Fibroblast of skin of right biceps (primary cell): ENCODE data around the gene PBX1.

ENCODE experiments used
- DNase-seq: peaks from one replicate; pipeline ENCODE4 v3.0.0-alpha.2; 2013

PBX1 gene

DNA sequence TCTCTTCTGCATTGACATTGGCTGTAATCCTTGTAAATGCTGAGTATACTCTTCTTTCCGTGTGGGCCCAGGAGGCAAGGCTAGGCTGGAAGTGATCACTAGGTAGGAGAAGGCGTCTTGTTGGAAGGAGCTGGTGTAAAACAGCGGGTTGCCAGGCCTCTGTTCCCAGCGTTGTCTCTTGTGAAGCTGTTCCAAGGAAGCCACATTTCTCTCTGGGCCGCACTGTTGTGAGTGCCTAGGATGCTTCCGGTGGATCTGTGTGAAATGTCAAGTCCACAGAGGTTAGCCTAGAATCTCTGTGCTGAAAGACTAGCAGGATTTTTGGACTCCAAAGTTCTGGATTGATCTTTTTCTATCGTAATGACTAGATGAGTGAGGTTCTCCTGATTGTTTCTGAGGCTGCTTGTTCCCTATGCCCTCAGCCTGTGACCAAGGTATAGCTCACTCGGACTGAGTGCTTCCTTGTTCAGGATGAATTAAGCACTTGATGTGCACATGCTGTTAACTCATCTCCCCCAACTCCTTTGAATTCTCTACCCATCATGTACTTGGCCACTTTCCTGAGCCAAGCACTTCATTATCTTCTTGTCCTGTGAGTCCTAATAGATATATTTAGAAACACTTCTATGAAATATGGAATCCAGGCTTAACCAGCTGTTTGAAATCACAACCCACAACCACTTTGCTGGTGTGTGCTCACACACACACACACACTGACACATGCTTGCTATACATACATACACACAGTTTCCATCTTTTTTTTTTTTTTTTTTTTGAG lies 63.3 kb downstream of the PBX1 start:
- no peak for DNase-seq

DNA sequence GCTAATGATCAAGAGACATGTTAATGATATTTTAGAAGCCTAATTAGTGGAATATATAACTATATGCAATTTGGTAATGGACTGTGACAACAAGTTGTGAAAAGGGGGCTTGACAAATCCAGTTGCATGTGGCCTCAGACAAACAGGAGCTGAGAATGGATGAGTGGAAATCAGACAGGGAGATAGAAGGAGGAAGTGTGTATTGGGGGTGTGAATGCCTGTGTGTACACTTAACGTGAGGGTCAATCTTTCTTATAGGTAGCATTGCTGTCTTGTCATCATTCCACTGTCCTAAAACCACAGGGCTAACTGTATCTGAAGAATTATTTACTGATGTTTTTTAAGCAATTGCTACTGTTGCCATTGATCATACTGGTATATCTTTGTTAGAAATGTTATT lies 64.8 kb downstream of the PBX1 start:
- no peak for DNase-seq

DNA sequence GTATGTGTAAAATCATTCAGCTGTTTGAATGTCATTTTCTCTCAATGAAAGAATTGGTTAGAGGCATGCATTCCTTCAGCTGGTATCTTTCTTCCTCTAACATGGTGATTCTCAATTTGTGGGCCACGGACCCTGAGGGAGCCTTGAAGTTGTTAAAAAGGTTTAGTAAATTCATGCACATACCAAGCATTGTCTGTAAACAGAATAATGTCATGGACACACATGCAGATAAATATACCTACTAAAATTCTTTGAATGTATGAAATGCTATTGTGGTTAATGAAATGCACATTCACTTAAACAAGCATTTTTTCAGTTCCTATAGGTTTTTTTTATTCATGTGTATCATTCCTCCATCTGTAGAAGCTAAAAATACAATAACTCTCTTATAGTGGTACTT lies 65.4 kb downstream of the PBX1 start:
- peak; percentile 58 for DNase-seq

DNA sequence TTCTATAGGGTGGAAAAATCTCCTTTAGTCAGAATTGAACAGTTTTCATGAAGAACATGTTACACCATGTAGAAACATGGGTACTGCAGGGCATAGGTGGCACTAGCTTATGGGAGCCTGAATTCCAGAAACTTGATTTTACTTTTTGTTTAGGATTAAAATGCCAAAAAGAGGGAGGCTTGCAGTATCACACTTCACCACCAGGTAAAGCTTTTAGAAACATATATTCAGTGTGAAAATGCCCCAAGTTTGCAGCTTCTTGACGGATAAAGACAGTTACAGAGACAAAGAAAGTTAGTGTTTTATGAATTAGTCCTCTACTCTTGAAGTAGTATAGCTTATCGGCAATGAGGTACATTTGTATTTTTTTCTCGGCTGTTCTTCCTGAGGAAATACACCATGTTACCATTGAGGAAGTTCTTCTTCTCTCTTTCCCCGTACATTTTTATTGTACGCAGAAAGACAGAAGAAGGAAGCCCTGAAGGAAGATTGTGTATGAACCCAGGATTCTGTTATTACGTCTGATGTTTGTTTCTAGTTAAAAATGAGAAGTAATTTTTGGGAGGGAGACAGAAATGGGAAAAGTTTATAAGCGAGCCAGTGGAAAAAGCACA lies 66.1 kb downstream of the PBX1 start:
- DNase-seq: no peak

DNA sequence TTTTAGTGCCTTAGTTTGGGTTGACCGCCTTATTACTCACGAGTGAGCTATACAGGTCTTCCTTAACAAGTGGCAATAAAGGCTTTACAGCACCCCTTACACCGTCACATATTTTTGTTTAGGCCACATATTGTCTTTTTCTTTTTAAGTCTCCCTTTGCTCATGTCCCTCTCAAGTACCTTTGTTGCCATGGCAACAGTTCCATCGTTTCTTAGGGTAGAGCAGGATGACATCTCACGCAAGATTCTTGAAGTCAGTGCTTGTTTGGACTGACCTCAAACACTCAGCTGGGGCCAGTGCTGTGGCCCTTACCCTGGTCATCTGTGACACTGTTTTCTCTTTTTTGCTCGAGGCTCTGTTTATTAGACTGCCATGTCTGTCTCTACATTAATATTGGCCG lies 69.8 kb downstream of the PBX1 start:
- no peak for DNase-seq

DNA sequence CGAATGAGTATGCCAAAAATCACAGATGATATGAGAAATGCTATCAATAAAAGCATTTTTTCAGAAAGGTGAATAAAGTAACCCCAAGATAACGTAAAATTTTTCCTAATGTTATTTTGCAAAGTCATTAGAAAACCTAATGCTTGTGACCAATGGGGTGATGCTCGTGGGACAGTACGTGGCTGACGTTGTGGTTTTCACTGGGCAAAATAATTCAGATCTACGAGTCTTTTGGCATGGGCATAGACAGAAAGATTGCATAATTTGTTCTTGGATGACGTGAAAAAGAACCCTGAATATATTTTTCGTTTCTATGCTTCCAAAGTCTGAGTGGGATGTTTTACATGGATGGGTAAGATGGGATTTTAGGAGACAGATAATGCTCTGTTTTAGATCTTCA lies 71.0 kb downstream of the PBX1 start:
- no peak for DNase-seq

DNA sequence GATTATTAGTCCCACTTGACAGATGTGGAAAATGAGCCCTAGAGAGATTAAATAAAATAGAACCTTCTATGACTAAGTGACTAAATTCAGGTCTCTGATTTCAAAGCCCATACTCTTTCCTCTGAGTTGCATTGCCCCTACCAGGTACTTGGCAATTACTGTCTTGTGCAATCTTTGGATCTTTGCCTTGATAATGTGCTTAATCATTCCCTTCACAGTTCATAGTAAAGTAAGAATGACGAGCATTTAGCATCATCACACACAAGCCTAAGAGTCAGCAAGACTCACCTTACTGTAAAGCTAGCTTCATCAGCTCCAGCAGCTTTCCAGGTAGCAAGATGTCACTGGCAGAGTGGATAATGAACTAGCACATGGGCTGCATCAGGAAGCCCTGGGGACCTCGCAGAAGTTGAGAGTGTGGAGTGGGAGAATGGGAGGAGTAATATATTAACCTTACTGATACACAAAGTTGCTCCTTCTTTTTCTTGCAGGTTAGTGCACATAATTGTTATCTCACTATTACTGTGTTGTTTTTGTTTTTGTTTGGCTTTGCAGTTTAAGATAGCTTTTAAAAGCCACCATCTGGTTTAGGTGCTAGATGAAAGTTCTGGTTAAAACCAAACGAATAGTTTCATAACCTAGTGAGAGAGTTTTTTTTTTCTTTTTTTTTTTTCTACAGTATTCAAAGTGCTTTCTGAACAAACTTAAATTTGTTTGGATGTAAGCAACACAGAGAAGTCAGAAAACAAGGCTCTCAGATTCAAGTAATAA lies 71.8 kb downstream of the PBX1 start:
- DNase-seq: no peak

DNA sequence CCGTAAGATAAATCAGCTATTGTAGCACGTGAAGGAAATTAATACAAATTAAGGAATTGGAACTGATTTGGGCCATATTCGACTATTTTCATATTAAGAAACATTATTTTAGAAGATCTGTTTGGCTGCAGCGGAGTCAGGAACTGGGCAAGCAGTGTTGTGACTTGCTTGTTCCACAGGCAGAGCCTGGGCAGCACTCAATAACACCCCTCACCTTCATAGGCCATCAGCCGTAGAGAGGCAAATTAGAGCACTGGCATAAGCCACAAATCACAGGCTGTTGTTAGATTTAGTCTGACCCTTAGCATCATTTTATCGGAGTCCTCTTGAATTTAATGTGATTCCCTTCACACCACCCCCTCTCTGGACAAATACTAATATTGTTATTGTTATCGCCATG lies 72.8 kb downstream of the PBX1 start:
- DNase-seq: no peak

DNA sequence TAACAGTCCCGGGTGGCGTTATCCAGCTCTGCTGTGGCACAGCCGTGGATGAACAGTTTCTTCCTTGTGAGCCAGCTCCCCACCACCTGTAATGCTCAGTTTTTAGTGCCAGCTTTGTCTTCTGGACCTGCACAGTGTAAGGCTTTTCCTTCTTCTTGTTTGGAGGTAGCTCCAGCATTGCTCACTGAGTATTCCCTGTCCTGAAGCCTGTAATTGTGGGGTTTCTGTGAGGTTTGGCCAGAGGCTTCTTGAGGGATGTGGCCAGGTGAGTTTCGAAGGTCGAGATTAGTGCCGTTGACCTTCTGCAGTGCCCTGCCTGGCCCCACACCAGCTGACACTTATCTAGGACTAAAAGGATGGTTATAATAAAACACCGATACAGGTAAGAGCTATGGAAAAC lies 75.0 kb downstream of the PBX1 start:
- DNase-seq: no peak

DNA sequence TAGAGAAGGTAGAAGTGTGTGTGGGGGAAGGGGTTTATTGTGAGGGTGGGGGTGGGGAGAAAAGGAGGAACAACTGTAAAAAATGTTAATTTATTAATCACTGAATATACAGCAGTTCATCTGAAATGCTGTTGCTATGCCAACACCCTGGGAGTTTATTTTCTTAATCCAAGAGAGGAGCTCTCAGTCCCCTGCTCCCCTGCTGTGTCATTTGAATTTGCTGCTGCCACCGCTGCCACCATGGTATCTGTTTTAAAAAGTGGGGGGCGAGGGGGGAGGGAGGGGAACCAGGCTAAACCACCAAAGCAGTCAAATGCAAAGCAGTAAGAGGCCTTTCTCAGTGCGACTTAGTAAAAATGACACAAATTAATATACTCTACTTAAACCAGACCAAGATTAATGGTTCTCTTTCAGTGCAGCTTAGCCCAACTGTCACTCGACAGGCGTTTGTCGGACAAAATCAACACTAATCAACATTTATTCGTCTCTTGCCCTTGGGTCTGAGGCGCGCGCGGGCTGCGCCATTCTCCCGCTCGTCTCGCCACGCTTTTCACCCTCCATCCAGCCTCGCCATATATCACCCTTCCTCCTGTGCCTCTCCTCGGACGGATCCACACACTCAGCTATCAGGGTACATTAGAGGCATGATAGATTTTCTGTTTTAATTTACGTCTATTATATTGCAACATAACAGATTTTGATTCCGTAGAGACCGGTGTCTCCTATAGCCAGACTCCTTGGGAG lies 76.2 kb downstream of the PBX1 start:
- DNase-seq: no peak

DNA sequence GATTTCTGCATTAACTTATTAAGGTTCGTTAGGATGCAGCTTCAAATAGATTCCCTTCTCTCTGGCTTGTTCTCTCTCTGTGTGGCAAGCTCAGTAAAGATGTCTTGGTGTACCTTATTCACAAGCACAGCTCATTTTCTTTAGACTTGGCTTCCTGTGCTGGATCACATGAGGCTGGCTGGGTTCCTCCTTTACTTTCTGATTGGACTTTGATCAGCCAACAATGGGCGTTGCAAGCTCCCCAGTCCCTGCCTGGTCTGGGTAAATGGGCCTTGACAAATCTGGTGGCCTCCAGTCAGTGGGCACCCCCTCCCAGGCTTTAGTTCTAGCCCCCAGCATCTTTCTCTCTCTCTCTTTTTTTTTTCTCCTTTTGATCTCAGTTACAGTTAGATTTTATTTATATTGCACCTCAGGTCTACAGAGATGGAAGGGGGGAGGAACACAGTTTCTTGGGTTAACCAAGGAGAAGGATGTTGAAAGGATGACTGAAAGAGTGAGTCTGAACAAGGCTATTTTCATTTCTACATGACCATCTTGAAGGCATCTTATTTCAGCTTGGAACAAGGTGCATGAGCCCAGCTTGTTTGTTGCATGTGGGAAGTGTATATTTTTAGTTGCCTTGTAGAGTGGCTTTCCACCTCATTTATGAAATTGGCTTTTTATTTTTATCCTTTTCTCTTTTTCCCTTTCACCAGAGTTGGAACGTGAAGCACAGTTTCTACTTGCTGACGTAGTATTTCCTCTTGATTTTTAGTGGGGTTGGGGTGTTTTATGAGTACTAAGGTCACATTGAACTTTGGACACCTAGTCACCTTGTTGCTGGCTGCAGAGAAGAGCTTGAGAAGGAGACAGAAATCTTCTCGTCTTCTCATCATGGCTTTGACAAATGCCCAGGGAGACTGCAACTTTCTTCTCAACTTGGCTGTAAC lies 77.1 kb downstream of the PBX1 start:
- DNase-seq: no peak

DNA sequence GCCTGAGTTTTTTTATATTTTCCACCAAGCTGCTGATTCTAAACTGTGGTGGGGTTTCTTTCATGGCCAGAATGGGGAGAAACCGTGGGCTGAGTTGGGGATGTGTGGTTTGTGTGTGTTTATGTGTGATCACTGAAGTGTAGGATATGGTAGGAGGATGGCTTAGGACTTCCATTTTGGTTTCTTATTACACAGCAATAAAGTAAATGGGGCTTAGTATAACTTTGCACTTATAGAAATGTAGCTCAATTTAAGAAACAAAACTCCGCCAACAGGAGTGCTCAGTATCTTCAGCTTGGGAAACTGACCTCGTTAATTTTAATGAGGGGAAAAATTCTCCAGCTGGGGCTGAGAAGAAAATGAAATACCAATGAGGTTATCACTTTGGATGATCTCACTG lies 77.8 kb downstream of the PBX1 start:
- DNase-seq: no peak

DNA sequence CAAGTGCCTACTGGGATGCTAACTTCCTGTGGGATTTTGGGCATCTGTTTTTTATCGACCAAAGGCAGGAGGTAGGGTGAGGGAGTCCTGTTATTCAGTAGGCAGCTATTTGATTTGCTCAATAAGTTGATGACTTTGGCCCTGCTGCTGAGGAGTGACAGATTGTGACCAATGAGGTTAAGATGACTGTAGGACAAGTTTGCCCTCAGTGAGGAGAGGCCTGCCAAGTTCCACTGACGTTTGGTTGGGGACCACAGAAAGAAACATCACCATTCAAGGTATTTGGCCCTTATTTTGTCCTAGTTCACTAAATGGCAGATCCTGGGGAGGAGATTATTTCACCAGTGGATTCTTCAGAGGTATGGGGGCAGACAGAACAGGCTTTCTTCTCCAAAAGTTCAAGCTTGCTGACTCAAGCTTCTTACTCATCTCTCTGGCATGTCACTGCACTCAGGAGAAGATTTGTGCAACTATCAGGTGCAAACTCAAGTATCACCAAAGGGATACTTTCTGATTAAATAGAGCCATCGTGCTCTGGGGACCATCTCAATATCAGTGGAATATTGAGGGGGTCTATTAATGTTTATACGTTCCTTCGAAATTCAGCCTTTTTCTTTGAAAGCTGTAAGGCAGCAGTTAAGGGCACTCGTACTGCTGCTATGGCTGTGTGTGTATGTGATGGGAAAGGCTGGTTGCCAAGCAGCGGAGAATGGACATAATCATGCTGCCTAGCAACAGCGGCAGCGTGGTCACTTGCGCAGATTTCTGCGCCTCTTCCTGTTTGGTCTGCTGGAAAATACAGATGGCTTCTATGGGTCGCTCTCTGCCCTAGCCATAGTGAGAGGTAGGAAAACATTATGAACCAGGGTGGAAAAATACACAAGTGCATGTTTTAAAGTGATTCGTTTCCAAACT lies 78.7 kb downstream of the PBX1 start:
- DNase-seq: peak; percentile 82

DNA sequence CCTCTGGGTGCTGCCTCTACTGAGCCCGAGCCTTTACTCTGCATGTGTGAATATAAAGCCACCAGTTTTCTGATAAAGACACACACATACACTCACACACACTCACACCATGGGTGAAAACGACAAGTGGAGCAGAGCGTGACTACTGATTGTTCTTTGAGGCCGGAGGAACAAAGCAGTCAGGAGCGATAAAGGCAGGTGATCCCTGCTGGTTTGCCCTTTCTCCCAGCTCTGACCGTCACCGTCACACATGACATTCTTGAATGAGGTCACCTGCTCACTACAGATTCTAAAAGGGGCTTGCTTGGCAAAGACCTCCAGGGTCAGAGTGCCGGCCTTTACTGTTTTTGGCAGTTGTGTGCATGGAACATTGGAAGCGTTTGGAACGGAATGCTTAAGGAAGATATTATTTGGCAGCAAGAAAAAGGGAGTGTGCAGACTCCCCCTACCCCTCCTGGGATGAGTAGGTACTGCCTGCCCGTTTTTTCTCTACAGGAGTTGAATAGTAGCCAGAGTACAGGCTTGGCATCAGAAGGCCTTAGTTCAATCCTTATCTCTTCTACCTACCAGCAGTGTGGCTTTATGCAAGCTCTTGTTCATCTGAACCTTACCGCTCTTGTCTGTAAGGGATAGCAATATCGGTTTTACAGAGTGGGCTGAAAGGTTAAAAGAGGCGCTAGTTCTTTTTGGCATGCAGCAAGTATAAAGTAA lies 79.7 kb downstream of the PBX1 start:
- no peak for DNase-seq

DNA sequence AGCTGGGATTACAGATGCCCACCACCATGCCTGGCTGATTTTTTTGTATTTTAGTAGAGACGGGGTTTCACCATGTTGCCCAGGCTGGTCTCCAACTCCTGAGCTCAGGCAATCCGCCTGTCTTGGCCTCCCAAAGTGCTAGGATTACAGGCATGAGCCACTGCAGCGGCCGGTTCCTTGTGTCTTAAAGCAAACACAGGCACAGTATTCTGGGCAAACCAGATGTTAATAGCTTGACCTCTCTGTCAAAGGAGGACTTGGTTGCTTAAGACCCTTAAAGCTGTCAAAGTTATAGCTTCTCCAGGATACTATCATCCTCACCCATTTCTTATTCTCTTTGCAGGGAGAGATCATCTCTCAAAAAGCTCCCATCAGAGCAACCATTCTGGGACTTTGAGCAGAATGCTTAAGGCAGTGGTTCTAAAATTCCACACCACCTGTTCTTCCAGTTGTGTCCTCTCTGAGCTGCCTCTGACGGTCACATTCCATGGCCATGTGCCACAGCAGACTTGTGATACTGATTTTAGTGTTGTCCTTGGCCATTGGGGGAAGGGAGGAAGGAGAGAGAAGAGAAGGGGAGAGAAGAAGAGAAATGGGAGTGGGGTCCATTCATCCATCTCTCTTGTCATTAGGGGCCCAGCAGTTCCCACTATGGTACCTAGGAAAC lies 81.8 kb downstream of the PBX1 start:
- DNase-seq: no peak

DNA sequence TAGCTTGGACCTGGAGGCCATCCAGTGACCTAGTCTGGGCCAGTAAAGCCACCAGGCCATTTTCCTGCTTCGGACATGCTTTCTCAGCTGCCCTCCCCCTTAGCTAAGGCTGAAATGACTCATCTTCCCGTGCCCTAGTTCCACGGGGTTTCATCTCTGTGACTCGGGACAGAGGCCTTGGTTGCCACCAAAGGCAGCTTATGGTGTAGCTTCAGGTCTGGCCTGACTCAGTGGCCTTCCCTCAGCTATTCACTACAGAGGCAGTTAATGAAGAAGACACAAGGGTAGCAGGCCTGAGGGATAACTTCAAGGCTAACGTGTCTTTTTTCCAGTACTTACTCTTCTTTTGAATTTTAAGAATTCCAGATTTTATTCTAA lies 82.4 kb downstream of the PBX1 start:
- DNase-seq: peak; percentile 35

DNA sequence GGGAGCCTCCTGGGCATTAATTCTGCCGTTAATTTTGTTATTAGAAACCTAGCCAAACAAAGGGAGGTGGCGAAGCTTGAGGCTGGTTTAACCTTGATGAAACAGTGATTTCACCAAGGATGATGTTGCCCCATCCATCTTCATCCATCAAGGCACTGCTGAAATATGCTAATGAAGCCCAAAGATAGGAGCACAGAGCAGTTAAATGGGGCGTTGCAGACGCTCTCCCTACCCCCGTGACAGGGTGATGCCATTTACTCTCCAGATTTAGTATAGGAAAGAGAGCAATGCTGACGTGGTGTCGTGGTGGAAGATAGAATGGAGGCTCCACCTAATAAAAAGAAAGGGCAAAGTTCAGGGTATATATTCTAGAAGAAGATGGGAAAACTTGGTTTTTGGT lies 84.0 kb downstream of the PBX1 start:
- DNase-seq: no peak

DNA sequence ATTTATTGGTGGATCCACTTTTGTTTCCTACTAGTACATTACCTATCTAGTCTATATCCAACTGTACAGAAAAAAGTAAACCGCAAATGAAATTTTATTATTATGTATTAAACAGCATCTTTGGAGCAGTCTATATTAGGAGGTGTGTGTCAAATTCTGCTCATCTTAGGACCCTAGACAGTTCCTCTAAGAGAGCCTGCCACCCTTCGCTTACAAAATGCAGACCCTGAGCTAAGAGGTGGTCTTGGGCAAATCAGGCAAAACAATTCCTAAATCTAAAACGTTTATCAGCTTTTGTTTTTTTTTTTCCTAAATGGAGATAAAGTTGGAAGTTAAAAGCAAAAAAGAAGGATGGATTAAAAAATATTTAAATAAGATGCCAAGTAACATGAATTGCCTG lies 85.3 kb downstream of the PBX1 start:
- DNase-seq: no peak

DNA sequence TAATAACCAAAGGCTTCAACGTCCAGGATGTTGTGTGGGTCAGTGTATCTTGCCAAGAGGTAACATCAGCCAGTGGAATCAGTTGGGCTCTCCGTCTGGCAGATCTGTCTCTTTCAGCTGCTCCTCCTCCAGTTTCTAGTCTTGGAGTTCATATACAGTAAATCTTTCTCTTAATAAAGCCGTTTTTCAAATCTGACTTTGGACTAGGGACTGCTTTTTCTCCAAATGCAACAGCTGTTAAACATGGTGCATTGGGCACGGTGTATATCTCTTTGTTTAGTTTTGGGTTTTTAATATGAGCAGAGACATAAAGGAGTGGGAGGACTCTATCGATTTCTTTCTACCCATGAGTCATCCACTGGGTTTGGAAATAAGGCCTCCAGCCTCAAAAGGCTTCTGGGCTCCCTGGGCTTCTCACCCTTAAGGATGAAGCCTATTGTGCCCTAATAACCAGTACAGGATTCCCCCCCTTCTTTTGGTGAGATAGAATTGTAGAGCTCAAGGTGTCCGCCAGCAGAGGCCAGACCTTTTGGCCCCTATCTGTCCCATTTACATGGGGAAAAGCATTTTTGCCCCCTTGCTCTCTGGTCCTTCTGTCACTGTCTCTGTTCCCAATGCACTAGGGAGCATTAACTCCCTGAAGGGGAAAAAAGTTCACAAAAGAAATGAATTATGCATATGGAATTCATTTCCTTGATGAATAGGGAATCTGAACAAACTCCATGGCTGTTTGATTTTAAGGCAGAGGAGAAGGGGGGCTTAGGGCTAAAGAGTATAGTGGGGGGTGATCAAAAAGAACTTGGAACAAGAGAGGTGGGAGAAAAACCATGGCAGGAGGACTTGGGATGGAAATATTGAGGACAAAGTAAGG lies 86.0 kb downstream of the PBX1 start:
- DNase-seq: peak; percentile 40
